GM10266 (cell line): ENCODE results near the gene EYS.
A peak's percentile ranks its signal among the peaks of the same experiment; 100 is the strongest.

ENCODE experiments used
- DNase-seq: peaks from one replicate; pipeline ENCODE4 v3.0.0; 2012; ENCODE audit errors: extremely low spot score
- CTCF ChIP-seq: IDR thresholded peaks from 2 replicates; pipeline ENCODE4 v1.5.1; 2012; ENCODE audit warnings: mild to moderate bottlenecking, low read depth; ENCODE audit not compliant: control insufficient read depth, insufficient read depth; ENCODE audit errors: missing control alignments

EYS gene

DNA sequence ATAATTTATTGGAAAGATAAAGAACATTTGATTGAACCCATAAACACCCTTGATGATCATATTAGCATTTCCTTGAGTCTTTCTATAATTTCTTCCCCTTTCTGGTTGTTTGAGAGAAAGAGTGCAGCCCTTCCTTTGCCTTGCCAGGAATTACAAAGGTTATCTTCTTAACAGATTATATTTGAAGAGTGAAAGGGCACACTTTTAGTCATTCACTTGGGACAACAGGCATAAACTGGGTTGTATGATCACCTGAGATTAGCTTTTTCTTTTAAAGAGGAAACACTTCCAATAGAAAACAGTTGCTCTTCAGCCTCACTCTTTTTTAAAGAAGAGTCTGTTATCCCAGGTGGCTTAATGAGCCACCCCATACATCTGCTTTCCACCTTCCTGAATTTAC is 1776.2 kb downstream of the EYS start:
- no peak for TF ChIP-seq CTCF

DNA sequence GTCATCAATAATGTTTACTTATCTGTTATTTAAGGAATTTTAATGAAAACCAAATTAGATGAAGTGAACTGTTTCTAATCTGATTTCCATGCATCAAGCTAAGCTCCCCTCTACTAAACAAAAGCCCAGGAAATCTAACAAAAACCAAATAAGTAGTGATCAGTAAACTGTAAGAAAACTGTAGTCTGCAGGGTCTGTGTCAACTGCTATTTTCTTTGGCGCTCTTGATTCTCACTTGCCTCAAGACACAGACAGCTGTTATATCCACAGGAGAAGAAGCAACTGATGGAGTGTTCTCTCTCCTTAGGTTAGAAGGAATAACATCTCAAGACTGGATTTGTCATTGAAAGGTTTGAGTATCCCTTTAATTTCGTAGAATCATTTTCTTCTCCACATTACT is 1777.9 kb downstream of the EYS start:
- no peak for TF ChIP-seq CTCF
- DNase-seq = no peak

More for the DNA sequence above, 1776.2 kb downstream of the EYS start:
- no peak for DNase-seq

GRCh38 chr6:63928613-63929012 is 1778.4 kb downstream of the EYS start:
- DNase-seq = no peak
- TF ChIP-seq CTCF = no peak

DNA sequence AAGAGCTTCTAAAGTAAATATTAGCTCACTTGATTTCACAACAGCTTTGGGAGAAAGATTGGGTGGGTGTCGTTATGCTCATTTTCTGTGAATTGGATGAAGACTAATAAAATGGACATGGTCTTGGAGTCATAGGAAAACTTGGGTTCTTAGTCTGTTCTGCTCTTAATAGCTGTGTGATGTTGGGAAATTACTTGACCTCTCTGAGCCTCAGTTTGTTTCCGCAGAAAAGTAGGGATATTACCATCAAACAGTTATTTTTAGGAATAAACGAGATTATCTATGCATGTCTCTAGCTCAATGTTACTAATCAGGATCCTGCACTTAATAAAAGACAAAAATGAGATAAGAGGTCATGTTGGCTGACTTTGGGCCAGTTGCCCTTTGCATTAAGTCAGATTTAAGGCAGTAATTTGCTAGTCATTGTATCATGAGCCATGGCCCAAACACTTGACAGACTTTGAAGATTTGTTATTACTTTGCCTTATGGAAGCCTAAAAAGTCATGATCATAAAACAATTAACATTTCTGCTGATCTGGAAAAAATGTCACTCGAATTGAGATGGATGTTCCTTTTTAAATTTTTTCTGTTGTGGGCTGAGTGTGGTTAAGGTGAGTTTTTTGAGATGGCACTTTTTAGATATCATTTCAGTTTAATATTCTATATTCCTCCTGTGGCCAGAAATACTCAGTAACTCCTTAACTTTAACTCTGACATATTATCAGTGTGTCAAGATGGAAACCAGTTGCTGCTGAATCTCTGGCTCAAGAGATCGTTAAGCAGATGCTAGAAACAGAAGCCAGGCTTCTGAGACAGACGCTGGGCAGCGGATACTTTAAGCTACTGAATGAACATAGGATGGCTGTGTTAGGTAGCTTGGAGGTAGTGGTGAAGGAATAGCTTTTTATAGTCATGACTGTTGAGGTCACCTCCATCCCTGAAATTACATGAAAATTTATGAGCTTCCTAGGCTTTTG is 1779.8 kb downstream of the EYS start:
- no peak for DNase-seq

DNA sequence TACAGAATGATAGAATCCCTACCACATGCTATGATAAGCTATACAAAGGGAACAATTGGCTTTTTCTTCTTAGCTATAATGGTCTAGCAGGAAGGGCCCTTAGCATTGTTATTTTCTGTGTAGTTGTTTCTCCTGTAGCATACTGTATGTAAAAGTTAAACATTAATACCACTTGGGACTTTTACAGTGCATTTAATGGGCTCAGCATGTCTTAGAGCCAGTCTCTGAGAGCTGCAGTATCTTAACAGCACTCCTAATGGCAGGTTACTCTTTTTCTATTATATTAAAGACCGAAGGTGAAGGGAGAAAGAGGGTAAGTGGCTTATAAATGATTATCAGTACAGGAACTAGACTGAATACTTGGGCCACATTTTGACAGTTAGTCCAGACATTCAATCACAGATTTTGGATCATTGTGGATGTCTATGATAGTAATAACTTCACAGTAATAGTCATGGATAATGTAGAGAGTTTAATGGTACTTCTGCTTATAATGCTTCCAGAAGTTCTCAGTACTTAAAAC is 1780.7 kb downstream of the EYS start:
- DNase-seq = no peak
- no peak for TF ChIP-seq CTCF

More for the DNA sequence above, 1779.8 kb downstream of the EYS start:
- TF ChIP-seq CTCF = no peak

DNA sequence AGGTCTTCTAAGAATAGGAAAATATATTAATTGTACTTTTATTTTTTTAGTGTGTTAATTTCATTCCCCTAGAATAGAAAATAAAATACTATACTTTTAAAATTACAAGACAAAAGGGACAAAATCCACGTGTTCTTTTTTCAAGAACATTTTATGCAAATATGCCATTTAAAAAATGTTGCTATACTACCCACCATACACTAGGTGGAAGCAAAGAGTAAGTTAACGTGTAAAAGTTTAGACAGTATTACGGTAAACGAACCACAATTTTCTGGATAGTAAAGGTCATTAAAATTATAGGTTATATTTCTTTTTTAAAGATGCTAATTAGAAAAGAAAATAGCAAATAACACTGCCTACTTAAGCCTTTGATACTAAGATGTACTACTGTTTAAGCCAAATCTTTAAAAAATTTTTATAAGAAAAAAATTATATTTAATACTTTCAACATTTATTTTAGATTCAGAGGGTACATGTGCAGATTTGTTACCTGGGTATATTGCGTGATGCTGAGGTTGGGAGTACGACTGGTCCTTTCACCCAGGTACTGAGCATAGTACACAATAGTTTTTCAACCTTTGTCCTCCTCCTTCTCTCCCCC is 1783.8 kb downstream of the EYS start:
- DNase-seq = peak; percentile 21
- TF ChIP-seq CTCF = peak; percentile 69
